ENCODE results near the gene REEP6.
"Not testable (repeated sequence)": the region's sequence is repeated elsewhere in the genome, so short reads cannot be mapped to it uniquely, and the experiment has no call there.

REEP6 gene

GRCh38 chr19:1492474-1493006 lies 1.6 kb downstream of the REEP6 start:
- DNase-seq: no peak

DNA sequence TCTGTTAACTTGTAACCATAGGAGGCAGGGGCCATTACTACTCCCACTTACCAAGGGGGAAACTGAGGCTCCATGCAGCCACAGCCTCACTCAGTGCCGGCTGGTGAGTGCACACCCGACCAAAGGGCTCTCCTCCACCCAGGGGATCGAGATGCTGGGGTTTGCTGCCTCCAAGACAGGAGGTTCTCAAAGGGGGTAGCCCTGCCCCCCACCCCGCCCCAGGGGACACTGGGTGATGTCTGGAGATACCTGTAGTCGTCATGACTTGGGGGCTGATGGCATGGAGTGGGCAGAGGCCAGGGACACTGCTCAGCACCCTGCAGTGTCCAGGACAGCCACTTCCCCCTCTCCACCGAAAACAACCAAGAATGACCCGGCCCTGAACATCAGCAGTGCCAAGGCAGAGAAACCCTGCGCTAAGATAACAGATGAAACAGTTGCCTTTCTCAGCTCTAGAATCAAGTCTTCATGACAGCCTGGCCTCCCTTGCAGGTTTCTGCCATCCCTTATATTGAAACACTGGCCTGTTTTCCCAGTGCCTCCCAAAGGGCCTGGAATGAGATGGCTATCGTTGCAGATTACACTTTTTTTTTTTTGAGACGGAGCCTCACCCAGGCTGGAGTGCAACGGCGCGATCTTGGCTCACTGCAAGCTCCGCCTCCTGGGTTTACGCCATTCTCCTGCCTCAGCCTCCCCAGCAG lies 3.3 kb downstream of the REEP6 start:
- DNase-seq: no peak

- DNase-seq: no peak
Observed at GRCh38 chr19:1495051-1495798, 4.2 kb downstream of the REEP6 start.

GRCh38 chr19:1495799-1496713 lies 5.1 kb downstream of the REEP6 start:
- DNase-seq: no peak

- DNase-seq: no peak
Observed at GRCh38 chr19:1496714-1497577, 6.0 kb downstream of the REEP6 start.

GRCh38 chr19:1497578-1498235 lies 6.7 kb downstream of the REEP6 start:
- no peak for DNase-seq

DNA sequence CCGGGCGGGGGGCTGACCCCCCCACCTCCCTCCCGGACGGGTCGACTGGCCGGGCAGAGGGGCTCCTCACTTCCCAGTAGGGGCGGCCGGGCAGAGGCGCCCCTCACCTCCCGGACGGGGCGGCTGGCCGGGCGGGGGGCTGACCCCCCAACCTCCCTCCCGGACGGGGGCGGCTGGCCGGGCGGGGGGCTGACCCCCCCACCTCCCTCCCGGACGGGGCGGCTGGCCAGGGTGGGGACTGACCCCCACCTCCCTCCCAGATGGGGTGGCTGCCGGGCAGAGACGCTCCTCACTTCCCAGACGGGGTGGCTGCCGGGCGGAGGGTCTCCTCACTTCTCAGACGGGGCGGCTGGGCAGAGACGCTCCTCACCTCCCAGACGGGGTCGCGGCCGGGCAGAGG lies 8.2 kb downstream of the REEP6 start:
- DNase-seq: not testable (repeated sequence)

DNA sequence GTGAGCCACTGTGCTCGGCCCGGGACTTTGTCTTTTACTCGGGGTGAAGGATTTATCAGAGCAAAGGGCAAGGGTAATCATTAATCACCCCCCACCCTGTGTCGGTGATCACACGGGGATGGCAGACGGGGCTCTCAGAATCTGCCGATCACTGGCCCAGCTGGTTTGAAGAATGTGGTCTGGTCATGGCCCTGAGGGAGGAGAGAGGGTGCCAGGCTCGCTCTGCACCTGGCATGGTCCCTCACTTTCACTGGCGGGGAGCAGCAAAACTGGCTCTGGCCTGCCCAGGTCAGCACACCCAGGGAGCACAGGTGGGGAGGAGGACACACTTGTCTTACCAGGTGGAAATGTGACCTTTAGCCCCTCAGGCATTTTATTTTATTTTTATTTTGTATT lies 10.2 kb downstream of the REEP6 start:
- DNase-seq: no peak

- no peak for DNase-seq
Observed at GRCh38 chr19:1502433-1503088, 11.6 kb downstream of the REEP6 start.

- peak; percentile 21 for DNase-seq
Observed at GRCh38 chr19:1503089-1503924, 12.3 kb downstream of the REEP6 start.

DNA sequence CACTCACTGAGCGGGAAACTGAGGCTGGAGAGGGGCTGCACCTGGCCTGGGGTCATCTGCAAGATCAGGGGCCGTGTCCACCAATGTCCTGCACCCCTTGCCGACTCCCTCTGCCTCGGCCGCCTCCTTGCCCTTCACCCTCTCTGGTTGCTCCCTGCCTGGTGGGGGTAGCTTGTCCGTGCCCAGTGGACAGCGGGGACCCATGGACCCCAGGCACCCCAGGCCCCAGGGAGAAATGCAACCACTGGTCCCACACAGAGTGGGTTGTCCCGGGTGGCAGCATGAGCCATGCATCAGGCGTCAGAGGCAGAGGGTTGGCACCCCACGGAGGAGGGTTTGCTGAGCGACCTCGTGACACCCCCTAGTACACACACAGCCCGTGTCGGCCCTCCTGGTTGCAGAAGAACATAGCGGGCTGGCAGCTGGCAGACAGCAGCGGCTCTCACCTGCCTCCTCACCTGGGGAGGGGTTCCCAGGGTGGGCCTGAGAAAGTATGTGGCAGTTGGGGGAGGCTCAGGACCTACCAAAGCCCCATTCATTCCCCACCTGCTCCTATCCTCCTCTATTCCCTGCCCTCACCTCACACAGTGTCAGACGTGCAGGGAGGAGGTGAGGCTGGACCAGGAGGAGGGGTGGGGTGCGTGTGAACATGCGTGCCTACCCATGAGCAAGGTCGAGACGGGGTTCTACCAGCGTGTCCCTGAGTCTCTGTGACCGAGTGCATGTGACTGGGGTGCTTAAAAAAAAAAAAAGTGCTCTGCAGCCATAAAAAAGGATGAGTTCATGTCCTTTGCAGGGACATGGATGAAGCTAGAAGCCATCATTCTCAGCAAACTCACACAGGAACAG lies 13.2 kb downstream of the REEP6 start:
- no peak for DNase-seq

- no peak for DNase-seq
Observed at GRCh38 chr19:1505012-1505411, 14.0 kb downstream of the REEP6 start.

DNA sequence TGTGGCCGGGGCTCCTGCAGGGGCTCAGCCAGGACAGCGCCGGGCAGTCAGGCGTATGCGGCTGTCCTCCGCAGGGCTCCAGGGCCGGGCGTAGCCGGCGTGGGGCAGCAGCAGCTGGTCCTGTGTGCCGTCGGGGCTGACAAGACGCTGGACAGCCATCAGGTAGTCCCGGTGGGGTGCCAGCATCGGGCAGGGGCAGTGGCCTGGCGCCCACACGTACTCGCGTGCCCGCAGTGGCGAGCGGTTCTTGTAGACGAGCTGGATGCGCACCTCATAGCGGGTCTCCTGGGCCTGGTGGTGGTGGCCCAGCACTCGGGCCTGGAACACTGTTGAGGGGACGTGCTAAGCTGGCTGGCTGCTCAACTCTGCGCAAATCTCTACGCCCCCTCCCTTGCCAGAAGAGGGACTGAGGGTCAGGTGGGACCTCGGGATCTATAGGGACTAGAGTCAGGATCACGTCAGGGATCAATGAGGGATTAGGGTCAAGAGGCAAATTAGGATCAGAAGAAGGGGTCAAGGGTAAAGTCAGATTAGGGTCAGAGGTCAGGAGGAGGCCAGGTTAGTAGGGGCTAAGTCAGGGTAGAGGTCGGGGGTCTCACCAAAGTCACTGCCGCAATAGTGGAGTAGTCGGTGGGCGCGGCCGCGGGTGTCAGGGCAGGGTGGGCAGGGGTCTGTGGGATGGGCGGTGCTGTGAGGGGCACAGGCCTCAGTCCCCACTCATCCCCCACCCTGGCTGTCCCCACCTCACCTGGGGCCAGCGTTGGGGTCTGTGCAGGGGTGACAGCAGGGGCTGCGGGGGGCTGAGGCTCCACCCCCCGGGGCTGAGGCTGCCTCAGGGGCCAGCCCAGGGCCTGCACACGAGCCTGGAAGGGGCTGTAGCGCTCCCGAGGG lies 15.3 kb downstream of the REEP6 start:
- no peak for DNase-seq

DNA sequence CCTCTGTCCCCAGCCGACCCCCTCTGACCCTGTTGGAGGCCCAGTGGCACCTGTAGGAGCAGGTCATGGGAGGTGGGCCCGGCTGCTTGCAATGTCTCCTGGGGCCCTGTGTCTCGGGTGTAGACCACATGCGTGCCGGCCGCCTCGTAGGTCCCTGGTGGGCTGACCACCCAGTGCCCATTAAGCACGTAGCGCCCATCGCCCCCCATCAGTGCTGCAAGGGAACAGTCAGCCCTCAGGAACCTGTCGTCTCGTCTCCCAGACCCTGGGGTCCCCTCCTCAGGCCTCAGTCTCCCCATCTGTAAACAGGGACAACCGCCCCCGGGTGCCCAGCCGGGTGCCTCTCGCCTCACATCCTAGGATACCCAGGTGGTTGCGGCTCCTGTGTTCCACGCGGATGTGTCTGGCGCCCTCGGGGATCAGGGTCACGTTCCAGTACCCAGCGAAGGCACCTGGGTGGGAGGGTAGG lies 16.2 kb downstream of the REEP6 start:
- no peak for DNase-seq

DNA sequence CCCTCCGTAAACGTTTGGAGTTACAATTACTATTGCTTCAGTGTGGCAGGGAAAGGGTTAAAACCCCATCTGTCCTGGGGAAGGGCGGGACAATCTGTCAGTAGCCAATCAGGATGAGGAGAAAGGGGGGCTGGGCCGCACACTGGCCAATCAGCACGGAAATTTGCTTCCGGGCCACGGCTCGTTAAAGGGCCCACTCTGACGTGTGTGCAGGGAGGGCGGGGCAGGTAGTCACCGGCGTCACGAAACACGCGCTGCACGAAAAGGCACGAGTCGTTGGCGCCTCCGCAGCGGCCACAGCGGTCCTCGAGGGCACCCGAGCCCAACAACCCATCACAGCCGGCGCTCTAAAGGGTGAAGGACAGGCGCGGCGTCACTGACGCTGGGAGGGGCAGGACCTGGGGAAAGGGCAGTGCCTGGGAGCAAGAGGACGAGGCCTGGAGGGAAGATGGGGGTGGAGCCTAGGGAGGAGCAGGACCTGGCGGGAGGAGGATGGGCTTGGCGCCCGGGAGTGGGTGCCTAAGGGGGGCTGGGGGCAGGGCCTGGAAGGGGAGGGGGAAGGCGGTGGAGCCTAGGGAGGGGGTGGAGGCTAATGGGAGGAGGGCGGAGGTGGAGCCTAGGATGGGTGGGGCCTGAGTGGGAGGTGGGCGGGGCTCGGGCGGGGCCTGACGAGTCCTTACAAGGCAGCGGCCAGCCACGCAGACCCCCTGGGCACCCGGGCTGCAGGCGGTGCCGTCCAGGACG lies 17.0 kb downstream of the REEP6 start:
- peak; percentile 95 for DNase-seq

DNA sequence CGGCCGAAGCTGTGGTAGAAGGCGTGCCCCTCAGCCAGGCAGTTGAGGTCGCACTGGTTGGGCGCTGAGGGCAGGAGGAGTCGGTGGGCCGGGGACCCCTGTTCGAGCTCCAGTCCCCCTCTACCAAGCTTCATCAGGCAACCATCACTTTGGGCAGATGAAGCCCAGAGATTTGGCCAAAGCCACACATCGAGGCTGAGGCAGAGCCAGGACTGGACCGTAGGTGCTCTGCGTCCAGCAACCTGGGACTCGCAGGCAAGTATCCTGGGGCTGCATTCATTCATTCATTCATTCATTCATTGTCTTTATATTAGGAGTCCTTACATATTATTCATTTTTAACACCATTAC lies 17.5 kb downstream of the REEP6 start:
- DNase-seq: no peak

All from fibroblast of upper back skin (primary cell).